ENCODE measurements around the gene SLC44A5.
"Not testable (repeated sequence)": the region's sequence is repeated elsewhere in the genome, so short reads cannot be mapped to it uniquely, and the experiment has no call there.

Gene SLC44A5

DNA sequence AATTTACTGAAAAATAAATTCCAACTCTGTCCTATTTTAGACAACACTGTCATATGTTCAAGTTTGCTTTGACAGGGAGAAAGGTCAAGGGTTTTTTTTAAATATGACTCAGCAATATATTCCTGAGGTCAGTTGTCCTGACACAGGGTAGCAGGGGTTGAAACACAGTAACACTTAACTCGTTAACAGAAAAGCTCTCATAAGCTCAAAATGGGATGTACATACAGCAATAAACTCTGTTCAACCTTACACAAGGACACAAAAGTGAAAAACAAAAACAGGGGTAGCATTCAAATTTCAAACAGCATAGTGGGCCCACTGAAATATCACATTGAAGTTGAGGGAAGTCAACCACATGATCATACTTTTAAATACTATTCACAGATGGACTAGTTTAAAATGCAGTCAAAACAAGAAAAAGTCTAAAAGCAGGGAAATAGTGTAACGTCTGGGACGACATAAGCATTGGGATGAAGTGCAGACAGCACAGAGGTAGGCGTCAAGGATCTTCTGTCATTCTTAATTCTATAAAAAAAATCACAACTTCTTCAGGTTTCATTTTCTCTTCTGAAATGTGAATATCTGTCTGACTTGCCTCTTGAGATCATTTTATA is 89.9 kb downstream of the SLC44A5 start:
- no peak for DNase-seq

GRCh38 chr1:75519651-75520427 is 91.1 kb downstream of the SLC44A5 start:
- DNase-seq = no peak

DNA sequence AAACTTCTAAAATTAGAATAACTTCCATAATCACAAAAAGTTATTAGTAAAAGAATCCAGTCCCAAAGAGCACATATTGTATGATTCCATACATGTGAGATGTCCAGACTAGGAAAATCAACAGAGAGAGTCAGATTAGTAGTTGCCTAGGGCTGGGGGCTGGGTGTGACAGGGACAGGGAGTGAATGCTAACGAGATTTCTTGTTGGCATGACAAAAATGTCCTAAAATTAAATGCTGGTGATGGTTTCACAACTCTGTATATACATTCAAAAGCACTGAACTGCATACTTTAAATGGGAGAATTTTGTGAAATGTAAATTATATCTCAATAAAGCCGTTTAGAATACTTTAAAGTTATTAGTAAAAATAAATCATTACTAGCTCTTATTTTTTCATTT is 92.2 kb downstream of the SLC44A5 start:
- no peak for DNase-seq

DNA sequence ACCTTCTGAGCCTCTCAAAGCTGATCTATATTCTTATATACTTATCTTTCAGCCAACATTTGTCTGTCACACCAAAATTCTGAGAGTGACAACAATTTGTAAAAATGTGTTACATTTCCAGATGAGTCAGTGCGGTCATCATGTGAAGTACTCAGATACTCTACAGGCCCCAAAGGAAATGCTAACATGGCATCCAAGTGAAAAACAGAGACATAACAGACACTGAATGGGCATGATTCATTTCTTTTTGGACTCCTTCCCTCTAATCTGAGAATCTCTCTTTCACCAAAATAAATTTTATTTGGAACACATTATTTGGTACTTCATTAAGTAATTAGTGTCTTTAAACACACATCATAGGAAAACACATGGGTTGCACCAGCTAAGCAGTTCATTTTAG is 96.6 kb downstream of the SLC44A5 start:
- DNase-seq = no peak

DNA sequence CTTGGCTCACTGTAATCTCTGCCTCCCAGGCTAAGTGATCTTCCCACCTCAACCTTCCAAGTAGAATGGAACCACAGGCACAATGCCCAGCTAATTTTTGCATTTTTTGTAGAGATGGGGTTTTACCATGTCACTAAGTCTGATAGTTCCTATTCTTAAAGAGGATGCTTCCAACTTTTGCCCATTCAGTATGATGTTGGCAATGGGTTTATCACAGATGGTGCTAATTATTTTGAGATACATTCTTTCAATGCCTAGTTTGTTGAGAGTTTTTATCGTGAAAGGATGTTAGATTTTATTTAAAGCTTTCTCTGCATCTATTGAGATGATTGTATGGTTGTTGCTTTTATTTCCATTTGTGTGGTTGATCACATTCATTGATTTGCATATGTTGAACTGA is 103.9 kb downstream of the SLC44A5 start:
- no peak for DNase-seq

DNA sequence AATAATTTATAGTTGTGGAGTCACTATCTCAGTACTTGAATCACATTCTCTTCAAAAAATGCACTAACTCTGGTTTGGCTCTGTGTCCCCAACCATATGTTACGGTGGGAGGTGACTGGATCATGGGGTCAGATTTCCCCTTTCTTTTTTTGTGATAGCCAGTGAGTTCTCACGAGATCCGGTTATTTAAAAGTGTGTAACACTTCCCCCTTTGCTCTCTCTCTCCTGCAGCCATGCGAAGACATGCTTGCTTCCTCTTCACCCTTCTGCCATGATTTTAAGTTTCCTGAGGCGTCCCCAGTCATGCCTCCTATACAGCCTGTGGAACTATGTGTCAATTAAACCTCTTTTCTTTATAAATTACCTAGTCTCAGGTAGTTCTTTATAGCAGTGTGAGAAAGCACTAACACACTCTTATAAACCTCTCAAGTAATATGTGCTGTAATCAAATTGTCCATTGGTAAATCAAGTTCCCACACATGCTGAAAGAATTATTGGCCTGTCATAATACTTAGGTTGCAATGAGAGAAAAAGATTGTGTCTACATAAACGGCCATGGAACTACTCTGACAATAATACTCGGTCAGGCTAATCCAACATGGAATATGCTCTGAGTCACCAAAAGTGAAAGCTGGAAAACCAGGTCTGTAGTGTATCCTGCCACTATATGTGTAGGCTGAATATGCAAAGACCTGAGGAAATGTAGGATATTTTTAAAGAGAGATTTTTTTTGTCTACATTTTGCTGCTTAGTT is 107.5 kb downstream of the SLC44A5 start:
- DNase-seq = no peak

DNA sequence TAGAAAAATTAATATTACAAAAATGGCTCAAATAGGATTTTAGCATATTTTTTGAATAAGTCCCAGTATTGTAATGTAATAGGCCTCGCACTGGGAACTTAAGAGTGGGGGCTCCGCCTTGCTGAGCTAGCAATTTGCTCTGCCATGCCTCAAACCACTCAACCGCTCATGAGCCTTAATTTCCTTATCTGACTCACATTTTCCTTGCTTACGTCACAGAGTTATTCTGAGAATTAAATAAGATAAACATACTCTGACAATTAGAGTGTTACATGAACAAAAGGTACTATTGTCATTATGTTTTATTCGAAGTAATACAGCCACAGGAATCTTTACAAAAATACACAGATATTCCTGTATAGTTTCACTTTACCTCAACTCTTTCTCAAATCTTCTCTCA is 108.1 kb downstream of the SLC44A5 start:
- DNase-seq = no peak

- DNase-seq = no peak
These were observed 109.2 kb downstream of the SLC44A5 start for GRCh38 chr1:75501577-75502295.

- DNase-seq = no peak
These were observed 118.9 kb downstream of the SLC44A5 start for GRCh38 chr1:75492011-75492410.

DNA sequence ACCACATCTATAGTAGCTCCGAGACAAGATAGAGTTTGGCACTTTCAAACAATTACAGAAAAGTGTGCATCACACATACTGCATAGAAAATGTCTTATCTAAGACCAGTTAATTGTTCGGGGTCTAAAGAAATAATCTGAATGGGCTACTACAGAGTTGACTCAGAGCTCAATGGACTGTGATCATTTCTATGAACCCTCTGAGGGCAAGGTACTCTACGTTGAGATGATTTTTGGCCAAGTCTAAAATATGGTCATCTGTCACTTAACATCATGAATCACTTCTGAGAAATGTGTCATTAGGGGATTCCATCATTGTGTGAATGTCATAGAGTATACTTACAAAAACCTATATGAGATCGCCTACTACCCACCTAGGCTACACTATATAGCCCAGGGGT is 123.5 kb downstream of the SLC44A5 start:
- DNase-seq = no peak

- DNase-seq = no peak
These were observed 126.1 kb downstream of the SLC44A5 start for GRCh38 chr1:75484789-75485188.

GRCh38 chr1:75482951-75483350 is 128.0 kb downstream of the SLC44A5 start:
- no peak for DNase-seq

- DNase-seq = not testable (repeated sequence)
These were observed 134.4 kb downstream of the SLC44A5 start for GRCh38 chr1:75476486-75476885.

DNA sequence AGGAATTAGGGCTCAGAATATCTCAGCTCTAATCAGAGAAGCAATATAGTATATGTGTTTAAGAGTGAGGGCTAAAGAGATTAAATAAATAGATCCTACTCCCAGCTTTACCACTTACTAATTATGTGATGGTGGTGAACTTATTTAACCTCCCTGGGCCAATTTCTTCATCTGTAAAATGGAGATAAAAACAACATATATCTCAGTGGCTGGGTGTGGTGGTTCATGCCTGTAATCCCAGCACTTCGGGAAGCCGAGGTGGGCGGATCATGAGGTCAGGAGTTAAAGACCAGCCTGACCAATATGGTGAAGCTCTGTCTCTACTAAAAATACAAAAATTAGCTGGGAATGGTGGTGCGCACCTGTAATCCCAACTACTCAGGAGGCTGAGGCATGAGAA is 135.2 kb downstream of the SLC44A5 start:
- DNase-seq = no peak

DNA sequence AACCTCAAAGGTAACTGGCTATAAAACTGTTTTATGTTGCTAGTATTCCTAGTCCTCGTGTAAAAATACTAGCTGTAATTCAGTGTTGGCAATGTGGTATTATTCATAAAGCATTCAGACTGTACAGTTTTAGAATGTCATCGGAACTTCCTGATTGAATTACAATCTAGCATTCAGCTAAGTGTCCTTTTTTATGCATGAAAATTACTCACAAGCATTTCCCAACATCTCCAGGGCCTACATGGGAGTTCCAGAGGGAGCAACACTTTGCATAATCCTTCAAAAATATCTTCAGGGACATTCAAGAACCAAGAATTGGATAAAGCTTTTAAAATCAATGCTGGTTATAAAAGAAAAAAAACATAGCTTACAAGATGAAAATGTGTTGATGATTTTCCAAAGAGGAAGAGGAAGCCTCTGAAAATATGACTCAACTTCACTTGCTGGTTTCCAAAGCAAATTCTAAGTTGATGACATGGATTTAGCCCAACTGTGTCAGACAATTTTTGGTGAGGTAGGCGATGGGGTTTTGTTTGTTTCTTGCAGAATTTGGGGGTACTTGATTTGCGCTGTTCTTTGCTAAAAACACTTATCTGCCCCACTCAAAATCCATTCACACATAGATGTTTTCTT is 137.8 kb downstream of the SLC44A5 start:
- no peak for DNase-seq

GRCh38 chr1:75472089-75472970 is 138.6 kb downstream of the SLC44A5 start:
- no peak for DNase-seq

GRCh38 chr1:75471252-75471651 is 139.7 kb downstream of the SLC44A5 start:
- no peak for DNase-seq

DNA sequence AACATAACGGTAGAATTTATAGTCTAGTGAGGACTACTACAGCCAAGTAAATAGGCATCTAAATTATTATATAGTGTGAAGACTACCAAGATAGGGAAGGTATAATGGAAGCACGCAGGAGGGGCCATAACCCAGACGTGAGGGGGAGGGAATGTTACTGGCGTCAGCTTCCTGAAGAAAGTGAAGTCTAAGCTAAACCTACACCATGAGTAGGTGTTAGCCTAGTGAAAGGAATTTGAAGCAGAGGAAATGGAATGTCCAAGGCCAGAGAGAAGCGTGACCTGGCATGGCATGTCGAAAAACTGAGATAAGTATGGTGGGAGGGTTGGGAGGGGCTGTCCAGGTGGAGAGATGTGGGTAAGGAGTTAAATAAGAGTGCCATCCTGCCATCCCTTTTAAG is 140.5 kb downstream of the SLC44A5 start:
- no peak for DNase-seq

GRCh38 chr1:75469586-75470173 is 141.2 kb downstream of the SLC44A5 start:
- DNase-seq = no peak

DNA sequence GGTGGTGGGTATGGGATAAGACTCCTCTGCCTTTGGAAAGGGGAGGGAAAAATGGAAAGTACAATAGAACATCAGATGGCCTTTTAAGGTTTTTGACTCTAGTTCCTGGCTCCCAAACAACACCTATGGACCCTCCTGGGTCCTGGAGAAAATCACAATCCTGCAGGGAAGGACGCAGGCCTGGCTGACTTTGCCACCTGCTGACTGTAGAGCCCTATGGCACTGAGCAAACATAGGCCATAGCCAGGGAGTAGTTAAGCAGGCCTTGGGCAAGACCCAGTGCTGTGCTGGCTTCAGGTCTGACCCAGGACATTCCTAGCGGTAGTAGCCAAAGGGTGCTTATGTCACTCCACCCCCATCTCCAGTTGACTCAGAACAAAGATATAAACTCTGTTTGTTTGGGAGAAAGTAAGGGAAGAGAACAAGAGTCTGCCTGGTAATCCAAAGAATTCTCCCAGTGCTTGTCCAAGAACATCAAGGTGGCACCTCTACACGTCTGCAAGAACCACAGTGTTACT is 149.0 kb downstream of the SLC44A5 start:
- DNase-seq = no peak

GRCh38 chr1:75449998-75450397 is 160.9 kb downstream of the SLC44A5 start:
- no peak for DNase-seq

Data from effector CD4-positive, alpha-beta T cell (primary cell).